MM.1S (cell line): ENCODE measurements around the gene NEMP1.

Source experiments
- EZH2 ChIP-seq: fragments of 300-600 bp; sonication (generic); optimal IDR thresholded peaks from 2 replicates; pipeline ENCODE3; 2017; ENCODE audit warnings: low read depth, mild to moderate bottlenecking, antibody characterized with exemption, low read length, mixed read lengths
- TF ChIP-seq, protein P1 (sequence below): fragments of 300-600 bp; sonication (generic); IDR thresholded peaks from 2 replicates; pipeline ENCODE4 v1.5.1; 2016; ENCODE audit warnings: antibody characterized with exemption, low read length, mixed read lengths

DNA sequence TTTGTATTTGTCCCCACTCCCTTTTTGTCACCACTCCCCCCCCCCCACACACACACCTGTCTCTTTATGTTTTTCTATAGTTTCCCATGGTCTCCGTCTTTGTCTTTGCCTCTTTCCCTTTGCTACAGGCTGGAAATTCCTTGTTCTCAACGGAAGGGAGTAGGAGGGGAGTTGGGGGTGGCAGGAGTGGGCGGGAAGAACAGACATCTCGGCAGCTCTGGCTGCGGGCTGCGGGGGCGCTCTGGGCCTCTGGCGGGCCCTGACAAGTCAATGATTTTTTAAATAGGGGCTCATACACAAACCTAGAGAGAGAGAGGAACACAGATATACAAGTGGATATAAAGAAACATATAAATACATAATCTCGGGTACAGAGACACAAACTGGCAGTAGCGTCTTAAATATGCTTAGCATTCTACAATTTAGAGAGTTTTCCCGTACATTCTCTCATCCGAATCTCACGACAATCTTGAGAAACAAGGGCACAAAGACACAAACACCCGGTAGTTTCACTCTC, 8.0 kb upstream of the NEMP1 start:
- TF ChIP-seq, protein P1, sequence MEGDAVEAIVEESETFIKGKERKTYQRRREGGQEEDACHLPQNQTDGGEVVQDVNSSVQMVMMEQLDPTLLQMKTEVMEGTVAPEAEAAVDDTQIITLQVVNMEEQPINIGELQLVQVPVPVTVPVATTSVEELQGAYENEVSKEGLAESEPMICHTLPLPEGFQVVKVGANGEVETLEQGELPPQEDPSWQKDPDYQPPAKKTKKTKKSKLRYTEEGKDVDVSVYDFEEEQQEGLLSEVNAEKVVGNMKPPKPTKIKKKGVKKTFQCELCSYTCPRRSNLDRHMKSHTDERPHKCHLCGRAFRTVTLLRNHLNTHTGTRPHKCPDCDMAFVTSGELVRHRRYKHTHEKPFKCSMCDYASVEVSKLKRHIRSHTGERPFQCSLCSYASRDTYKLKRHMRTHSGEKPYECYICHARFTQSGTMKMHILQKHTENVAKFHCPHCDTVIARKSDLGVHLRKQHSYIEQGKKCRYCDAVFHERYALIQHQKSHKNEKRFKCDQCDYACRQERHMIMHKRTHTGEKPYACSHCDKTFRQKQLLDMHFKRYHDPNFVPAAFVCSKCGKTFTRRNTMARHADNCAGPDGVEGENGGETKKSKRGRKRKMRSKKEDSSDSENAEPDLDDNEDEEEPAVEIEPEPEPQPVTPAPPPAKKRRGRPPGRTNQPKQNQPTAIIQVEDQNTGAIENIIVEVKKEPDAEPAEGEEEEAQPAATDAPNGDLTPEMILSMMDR: peak; percentile 53
- TF ChIP-seq EZH2: no peak
